ENCODE data around the gene TCF3.

GRCh38 chr19:1576242-1577089 lies 75.9 kb downstream of the TCF3 start:
- TF ChIP-seq CTCF (conservative IDR thresholded peaks at IDR 0.05 in 1 of 2, IDR thresholded peaks at IDR 0.05 in 1 of 2; ENCODE audit: low read depth in 1 of 2, low read length in 2 of 2) = no peak
- TF ChIP-seq EZH2 (IDR thresholded peaks at IDR 0.05; ENCODE audit: low read length, missing control alignments) = no peak
